Measurements from ENCODE around the gene PANK4. TPM values are rescaled to one million over a fixed set of nuclear protein-coding genes. Genes with fewer than 3 reads are reported as not detected.

The PANK4 gene
- total and polyA plus RNA-seq, 9 of the 15 experiments (the other 6 are each of a cell fraction or from before 2014, with no cell fraction given): 0.93 to 55.6 (median 31.5) TPM

DNA sequence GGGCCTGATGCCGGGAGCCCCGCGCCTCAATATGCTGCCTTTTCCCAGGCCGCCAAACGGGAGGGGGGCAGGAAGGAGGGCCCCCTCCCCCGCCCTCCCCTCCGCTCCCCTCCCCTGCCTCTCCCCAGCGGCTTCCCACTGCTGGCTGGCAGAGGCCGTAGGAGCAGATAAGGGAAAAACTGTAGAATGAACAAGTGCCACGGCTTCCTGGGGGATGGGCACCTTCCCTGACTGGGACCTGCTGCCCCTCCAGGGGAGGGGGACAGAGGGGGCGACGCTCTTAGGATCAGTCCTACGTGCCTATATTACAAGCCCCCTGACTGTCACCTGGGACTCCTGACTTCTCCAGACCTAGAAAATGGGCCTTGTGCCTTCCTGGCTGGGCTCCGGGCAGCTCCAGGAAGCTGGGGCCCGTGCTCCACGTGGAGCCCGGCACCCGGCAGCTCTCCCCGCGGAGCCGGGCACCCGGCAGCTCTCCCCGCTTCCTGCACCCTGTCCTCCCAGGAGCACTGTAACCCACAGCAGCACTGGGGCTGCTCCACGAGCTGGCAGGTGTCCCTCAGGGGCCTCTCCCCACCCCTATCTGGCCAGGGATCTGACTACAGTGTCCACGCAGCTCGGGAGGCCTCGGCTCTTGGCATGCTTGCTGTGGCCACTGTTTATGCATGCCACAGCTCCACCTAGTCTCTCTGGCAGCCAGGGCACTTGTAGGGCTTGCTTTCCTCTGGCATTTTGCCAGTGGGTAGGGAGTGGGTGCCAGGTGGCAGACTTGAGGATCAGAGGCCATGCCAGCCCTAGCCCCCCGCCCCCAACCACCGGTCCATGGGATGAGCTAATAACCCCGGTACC is 4.3 kb upstream of the PANK4 start (continued):
- TF ChIP-seq MLX (CRISPR knock-in tag; conservative IDR thresholded peaks at IDR 0.05) (no peak), NRF1 (conservative IDR thresholded peaks at IDR 0.05 in 1 of 2, IDR thresholded peaks at IDR 0.05 in 1 of 2) (no peak), CEBPG (CRISPR knock-in tag; IDR thresholded peaks at IDR 0.05) (no peak), CEBPG (tag; conservative IDR thresholded peaks at IDR 0.05 in 1 of 2, IDR thresholded peaks at IDR 0.05 in 1 of 2) (no peak), ATF1 (CRISPR knock-in tag; IDR thresholded peaks at IDR 0.05) (no peak), ATF1 (tag; IDR thresholded peaks at IDR 0.05) (no peak), TSC22D4 (tag; IDR thresholded peaks at IDR 0.05) (no peak), ELF4 (CRISPR knock-in tag; IDR thresholded peaks at IDR 0.05) (no peak), MAFK (IDR thresholded peaks at IDR 0.05; ENCODE audit: low read length) (no peak)
